ENCODE measurements around the gene CST4. TPM values are rescaled to one million over a fixed set of nuclear protein-coding genes. Genes with fewer than 3 reads are reported as not detected.

Gene CST4
- total RNA-seq, 2 donors from 2014 or later = not detected

DNA sequence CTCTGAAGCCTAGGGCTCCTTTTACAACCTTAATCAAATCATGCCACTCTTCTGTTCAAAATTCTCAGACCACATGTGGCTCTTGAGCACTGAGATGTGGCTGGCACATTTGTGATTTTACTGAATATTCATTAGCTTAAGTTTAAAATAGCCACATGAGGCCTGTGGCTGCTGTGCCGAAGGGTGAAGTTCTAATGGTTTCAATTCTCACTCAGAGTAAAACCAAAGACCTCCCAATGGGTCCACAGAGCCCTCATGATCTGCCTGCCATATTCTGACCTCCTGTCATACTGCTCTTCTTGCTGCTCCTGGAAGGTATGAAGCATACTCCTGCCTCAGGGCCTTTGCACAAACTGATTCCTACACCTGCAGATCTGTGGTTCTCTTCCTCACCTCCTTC is 43.3 kb downstream of the CST4 start:
- Histone ChIP-seq H3K4me1 (ENCODE audit: control insufficient read depth in 1 of 2, low read depth in 2 of 2) (peaks cover 0 to 5% of the 10 kb centered on the region in 2 donors), H3K27me3 (replicated peaks; ENCODE audit: insufficient read depth) (no peaks in the 10 kb centered on the region), H3K27ac (no peak overlapping the region), H3K9me3 (no peaks in the 10 kb centered on the region), H3K4me3 (no peak overlapping the region), H3K36me3 (no peaks in the 10 kb centered on the region)
- ATAC-seq (ENCODE audit: insufficient number of reproducible peaks, low FRiP score, low read depth) (no peak), DNase-seq (ENCODE audit: low spot score) (no peak)
- TF ChIP-seq, protein P1, sequence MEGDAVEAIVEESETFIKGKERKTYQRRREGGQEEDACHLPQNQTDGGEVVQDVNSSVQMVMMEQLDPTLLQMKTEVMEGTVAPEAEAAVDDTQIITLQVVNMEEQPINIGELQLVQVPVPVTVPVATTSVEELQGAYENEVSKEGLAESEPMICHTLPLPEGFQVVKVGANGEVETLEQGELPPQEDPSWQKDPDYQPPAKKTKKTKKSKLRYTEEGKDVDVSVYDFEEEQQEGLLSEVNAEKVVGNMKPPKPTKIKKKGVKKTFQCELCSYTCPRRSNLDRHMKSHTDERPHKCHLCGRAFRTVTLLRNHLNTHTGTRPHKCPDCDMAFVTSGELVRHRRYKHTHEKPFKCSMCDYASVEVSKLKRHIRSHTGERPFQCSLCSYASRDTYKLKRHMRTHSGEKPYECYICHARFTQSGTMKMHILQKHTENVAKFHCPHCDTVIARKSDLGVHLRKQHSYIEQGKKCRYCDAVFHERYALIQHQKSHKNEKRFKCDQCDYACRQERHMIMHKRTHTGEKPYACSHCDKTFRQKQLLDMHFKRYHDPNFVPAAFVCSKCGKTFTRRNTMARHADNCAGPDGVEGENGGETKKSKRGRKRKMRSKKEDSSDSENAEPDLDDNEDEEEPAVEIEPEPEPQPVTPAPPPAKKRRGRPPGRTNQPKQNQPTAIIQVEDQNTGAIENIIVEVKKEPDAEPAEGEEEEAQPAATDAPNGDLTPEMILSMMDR (IDR thresholded peaks at IDR 0.05) = no peak

DNA sequence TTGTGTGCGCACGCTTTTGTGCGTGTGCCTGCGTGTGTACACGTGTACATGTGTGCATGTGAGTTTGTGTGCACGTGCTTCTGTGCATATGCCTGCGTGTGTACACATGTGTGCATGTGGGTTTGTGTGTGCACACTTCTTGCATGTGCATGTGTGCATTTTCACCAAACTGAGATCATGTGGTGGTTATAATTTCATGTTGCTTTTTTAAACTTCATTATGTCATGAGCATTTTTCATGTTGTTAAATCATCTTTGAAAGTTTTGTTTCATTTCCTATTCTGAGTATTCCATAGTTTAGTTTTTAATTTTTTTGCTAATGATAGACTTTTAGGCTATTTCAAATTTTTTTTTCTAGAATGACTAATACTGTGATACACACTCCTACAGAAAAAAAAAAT is 44.7 kb downstream of the CST4 start:
- no peak for ATAC-seq (ENCODE audit: insufficient number of reproducible peaks, low FRiP score, low read depth)
- Histone ChIP-seq H3K36me3 (no peaks in the 10 kb centered on the region), H3K27me3 (replicated peaks; ENCODE audit: insufficient read depth) (no peaks in the 10 kb centered on the region), H3K4me3 (no peak overlapping the region), H3K27ac (no peak overlapping the region), H3K4me1 (ENCODE audit: control insufficient read depth in 1 of 2, low read depth in 2 of 2) (peaks cover 0 to 5% of the 10 kb centered on the region in 2 donors), H3K9me3 (no peaks in the 10 kb centered on the region)
- DNase-seq (ENCODE audit: low spot score) = no peak
- TF ChIP-seq, protein P1 (IDR thresholded peaks at IDR 0.05) = no peak

DNA sequence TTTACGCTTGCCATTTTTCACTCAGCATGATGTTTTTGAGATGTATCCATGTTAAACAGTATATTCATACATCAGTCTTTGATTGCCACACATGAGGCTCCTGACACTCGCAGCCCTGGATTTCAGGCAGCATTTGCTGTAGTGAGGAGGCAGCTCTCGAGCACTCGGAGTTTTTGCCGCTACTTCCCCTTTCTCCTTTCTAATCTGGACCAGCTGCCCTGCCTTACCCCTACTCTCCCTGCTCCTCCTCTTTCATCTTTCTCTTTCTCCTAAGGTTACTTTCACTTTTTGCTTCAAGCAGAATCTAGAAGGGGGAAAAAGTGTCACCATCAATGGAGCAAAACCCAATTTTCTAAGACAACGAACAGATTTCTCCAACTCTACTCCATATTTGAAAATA is 45.2 kb downstream of the CST4 start:
- Histone ChIP-seq H3K9me3 (no peaks in the 10 kb centered on the region), H3K4me3 (no peak overlapping the region), H3K4me1 (ENCODE audit: control insufficient read depth in 1 of 2, low read depth in 2 of 2) (peaks cover 0 to 5% of the 10 kb centered on the region in 2 donors), H3K27ac (no peak overlapping the region), H3K36me3 (no peaks in the 10 kb centered on the region), H3K27me3 (replicated peaks; ENCODE audit: insufficient read depth) (no peaks in the 10 kb centered on the region)
- ATAC-seq (ENCODE audit: insufficient number of reproducible peaks, low FRiP score, low read depth) = no peak
- TF ChIP-seq, protein P1 (IDR thresholded peaks at IDR 0.05) = no peak
- DNase-seq (ENCODE audit: low spot score) = no peak

DNA sequence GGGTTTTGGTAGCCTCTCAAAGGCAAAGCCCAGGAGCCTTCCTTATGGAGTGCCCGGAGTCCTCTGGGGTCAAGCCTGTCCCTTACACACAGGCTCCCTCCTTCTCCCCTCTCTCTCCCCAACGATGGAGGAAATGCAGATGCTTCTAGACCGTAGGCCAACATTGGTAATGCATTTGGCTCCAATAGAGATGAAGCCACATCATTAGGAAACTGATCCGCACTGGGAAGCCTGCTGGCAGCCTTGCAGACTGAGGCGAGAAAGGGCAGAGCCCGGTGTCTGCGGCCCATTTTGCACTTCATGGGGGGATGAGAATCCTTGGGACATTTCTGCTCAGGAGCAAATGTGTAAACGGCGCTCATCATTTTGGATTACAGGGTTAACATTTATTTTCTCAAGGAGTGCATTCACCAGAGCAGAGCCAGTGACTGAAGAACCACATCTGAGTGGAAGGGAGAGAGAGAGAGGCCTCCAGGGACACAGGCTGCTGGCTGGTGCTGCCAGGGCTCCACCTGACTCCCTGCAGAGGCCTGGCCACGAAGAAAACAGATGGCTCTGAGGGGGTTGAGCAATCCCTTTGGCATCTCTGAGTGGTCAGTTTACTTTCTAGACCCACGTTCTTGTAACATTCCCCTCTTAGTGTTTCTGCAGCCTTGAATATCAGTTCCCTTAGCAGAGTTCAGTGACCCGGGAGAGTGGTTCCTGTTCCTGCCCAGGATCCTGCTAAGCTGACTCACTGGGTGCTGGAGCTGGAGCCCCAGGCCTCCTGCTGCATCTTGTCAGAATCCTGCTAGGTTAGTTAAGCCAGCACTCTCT is 46.7 kb downstream of the CST4 start:
- H3K27ac ChIP-seq = peak overlapping the region in 1 of 2 donors; percentile 28
- peaks cover 0 to 5% of the 10 kb centered on the region in 2 donors for H3K4me1 ChIP-seq (ENCODE audit: control insufficient read depth in 1 of 2, low read depth in 2 of 2)
- H3K4me3 ChIP-seq = no peak overlapping the region
- no peaks in the 10 kb centered on the region for H3K36me3 ChIP-seq
- DNase-seq (ENCODE audit: low spot score) = no peak
- no peaks in the 10 kb centered on the region for H3K9me3 ChIP-seq
- H3K27me3 ChIP-seq (replicated peaks; ENCODE audit: insufficient read depth) = no peaks in the 10 kb centered on the region
- ATAC-seq (ENCODE audit: insufficient number of reproducible peaks, low FRiP score, low read depth) = no peak
- TF ChIP-seq, protein P1 (IDR thresholded peaks at IDR 0.05) = no peak

DNA sequence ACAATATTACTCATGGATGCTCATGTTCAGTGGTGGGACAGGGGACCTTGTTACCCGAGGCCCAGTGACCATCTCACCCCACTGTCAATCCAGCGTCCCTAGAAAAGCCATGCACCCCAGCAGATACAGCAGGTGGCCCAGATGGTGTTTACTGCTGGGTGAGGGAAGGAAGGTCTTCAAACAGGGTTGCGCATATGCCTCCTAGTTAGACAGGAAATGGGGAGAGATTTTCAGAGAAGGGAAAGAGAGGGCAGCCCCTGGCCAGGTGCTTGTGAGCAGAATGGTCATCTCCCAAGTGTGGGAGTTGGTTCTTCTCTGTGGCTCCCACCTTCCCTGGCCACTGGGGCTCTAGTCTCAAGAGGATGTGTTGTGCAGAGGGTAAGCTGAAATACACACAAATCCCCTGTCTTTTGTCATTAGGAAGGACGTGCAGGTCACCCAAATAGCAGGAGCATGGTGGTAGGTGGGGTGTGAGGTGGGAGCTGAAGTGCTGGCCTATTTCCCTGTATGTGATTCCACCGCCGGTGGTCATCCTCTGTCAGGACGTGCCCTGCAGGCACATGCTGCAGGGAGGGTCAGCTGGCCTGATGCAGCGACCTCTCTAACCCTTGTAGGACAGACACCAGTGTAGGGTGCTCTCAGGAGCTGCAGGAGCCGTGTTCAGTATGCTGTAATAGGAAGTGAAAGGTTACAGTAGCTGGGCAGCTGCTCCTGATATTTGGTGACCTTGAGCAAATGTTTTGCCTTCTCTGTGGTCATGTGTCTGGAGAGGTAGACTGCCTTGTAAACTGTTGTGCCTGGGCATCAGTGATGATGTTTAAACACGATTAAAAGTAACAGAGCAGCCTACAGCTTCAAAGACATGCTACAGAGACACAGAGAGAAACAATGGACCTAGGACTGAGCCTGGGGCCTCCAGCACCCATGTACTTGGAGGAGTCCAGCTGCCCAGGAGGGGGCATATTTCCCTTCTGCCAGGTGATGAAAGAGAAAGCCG is 47.9 kb downstream of the CST4 start:
- no peak for DNase-seq (ENCODE audit: low spot score)
- H3K36me3 ChIP-seq = no peaks in the 10 kb centered on the region
- H3K9me3 ChIP-seq = no peaks in the 10 kb centered on the region
- TF ChIP-seq, protein P1 (IDR thresholded peaks at IDR 0.05) = no peak
- H3K27ac ChIP-seq = no peak overlapping the region
- no peak overlapping the region for H3K4me3 ChIP-seq
- no peaks in the 10 kb centered on the region for H3K27me3 ChIP-seq (replicated peaks; ENCODE audit: insufficient read depth)
- H3K4me1 ChIP-seq (ENCODE audit: control insufficient read depth in 1 of 2, low read depth in 2 of 2) = peaks cover 7 to 12% of the 10 kb centered on the region in 2 donors
- ATAC-seq (ENCODE audit: insufficient number of reproducible peaks, low FRiP score, low read depth) = no peak

All from thoracic aorta (tissue), 2 donors.